ENCODE results near the gene RXFP3. TPM values are rescaled to one million over a fixed set of nuclear protein-coding genes. Genes with fewer than 3 reads are reported as not detected.

The RXFP3 gene
- total and polyA plus RNA-seq, 2 of the 8 experiments (the other 6 are each of a cell fraction or from before 2014, with no cell fraction given) = 0.15 TPM; not detected in 1

DNA sequence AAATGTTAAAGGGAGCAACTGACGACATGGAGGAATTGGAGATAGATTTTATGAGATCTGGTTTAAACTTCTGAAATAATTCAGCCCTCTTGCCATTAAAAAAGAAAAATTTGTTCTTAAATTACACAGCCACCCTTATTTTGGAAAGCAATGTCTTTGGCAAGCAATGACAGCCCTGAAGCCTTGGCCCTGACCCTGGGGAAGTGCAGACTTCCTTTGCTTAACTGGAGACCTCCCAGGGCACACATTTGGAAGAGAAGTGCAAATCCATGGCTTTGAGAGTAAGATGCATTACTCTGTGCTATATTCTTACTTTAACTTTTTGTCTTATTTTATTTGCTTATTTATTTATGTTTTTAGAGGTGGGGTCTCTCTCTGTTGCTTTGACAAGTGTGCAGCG is 22.0 kb downstream of the RXFP3 start (continued):
- TF ChIP-seq CHD7 (IDR thresholded peaks at IDR 0.05; ENCODE audit: insufficient replicate concordance, low read length) (no peak), ZNF274 (IDR thresholded peaks at IDR 0.05; ENCODE audit: borderline replicate concordance, extremely low read depth, low read length) (no peak), JUND (IDR thresholded peaks at IDR 0.05; ENCODE audit: low read length) (no peak), CHD2 (IDR thresholded peaks at IDR 0.05; ENCODE audit: low read length) (no peak), MAFK (IDR thresholded peaks at IDR 0.05; ENCODE audit: low read depth, low read length) (no peak), HDAC2 (IDR thresholded peaks at IDR 0.05; ENCODE audit: borderline replicate concordance in 1 of 2, low read depth in 2 of 2, low read length in 2 of 2) (no peak), SP4 (IDR thresholded peaks at IDR 0.05; ENCODE audit: low read length) (no peak), HDAC6 (IDR thresholded peaks at IDR 0.05; ENCODE audit: low read depth, low read length) (no peak), BACH1 (IDR thresholded peaks at IDR 0.05; ENCODE audit: low read length) (no peak)
- TF ChIP-seq, protein P1, sequence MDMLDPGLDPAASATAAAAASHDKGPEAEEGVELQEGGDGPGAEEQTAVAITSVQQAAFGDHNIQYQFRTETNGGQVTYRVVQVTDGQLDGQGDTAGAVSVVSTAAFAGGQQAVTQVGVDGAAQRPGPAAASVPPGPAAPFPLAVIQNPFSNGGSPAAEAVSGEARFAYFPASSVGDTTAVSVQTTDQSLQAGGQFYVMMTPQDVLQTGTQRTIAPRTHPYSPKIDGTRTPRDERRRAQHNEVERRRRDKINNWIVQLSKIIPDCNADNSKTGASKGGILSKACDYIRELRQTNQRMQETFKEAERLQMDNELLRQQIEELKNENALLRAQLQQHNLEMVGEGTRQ (IDR thresholded peaks at IDR 0.05; ENCODE audit: low read length) = no peak
